ENCODE results near the gene TRIM34.
"Not testable (repeated sequence)": the region's sequence is repeated elsewhere in the genome, so short reads cannot be mapped to it uniquely, and the experiment has no call there.

The TRIM34 gene

DNA sequence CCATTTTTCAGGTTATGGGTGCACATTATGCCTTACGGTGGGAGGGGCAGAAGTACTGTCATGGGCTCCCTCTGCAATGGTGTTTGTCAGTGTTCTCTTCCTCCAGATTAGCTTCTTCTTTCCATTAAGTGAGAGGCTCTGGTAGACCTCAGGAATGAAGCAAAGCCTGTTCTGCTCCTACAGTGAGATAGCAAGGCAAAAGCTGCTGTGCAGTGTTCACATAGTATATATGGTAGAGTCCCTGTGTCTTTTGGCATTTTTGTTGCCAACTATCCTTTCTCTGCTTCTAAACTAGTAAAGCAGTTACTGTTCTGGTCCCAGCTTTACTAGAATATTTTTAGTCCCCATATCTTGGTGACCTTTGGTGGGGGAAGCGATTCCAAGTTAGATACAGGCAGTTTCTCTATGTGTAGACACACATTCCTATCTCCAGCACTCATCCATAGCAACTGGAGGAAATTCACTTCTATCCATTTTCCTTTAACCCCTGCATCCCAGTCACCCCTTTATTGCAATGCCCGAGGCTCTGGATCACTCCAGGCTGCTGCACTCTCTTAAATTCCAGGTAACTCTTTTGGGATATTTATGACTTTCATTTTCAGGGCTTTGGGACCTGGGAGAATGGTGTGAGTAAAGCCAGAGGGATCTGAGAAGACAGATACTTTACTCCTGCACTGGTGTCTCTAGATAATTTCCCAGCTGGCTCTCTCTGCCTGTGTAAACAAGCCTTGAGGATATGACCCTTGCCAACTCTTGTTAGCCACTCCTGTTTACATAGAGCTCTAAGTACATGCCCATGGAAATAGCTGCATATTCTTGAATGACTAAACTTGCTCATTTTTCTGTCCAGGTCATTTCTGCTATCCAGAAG is 3.9 kb upstream of the TRIM34 start:
- DNase-seq (ENCODE audit: low read depth in 2 of 3, low spot score in 1 of 3), result no peak

DNA sequence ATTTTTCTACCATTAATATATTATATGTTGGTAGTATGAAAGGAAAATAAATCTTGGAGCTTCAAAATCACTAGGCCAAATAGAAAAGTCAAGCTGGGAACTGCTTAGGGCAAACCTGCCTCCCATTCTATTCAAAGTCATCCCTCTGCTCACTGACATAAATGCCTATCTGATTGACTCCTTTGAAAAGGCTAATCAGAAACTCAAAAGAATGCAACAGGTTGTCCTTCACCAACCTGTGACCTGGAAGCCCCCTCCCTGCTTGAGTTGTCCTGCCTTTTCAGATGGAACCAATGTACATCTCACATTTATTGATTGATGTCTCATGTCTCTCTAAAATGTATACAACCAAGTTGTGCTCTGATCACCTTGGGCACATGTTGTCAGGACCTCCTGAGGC is 3.2 kb upstream of the TRIM34 start:
- no peak for DNase-seq (ENCODE audit: low read depth in 2 of 3, low spot score in 1 of 3)

DNA sequence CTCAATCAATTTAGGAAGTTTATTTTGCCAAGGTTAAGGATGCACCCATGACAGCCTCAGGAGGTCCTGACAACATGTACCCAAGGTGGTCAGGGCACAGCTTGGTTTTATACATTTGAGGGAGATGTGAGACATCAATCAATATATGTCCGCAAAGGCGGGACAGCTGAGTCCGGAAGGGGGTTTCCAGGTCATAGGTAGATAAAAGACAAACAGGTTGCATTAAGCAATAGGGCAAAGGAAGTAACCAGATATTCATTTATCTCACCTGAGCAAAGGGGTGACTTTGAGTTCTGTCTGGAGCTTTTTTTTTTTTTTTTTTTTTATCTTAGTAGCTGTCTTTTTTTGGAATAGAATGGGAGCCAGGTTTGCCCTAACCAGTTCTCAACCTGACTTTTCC is 2.0 kb upstream of the TRIM34 start:
- DNase-seq (ENCODE audit: low read depth in 2 of 3, low spot score in 1 of 3), result no peak

DNA sequence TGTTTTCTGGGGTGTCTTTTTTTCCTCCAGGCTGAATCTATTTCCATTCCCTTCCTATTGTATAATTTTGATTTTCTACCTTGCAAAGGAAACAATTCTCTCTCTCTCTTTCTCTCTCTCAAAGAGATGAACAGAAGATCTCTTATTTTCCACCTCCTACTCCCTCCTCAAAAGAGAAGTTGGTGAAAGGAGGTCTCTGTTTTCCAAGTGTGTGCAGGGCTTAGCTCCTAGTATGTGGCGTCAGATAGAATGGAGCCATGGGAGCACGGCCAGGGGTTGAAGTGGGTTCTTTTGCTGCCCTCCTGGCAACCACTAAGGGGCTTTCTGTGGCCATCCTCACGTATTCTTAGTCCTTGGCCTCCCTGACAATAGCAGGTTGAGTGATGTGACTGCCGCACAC is 480 bp downstream of the TRIM34 start:
- no peak for DNase-seq (ENCODE audit: low read depth in 2 of 3, low spot score in 1 of 3)

DNA sequence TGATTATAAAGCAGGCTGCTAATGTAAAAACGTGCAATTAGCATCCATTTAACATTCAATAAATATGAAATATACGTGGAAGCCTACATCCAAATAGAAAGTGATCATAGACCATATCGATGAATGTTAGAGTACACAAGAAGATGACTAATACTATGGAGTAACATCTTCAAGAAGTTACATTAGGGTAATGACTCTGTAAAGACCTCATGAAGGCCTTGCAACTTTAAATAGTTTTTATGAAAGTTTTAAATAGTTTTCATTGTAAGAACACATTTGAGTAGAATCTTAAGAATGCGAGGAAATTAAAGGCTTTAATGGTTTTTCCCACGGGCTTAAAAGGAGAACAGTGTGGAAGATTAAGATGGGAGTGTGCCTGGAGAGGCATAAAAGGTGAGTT is 1.4 kb downstream of the TRIM34 start:
- DNase-seq (ENCODE audit: low read depth in 2 of 3, low spot score in 1 of 3), result no peak

DNA sequence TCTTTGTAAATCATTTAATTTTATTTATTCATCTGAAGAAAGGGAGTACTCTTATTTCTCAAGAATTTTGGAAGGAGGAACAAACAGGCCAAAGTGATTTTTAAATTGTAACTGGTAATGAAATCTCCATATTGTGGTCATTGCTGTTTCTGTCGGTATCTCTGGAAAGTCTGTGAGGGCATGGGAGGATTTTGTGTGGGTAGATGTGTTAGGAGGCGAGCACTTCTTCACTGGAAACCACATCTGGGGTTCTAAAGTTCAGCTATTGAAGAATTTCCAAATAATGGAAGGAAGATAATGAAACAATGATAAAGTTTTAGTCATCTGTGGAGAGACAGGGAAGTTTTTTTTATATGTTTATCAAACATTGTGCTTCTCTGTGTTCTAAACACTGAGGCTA is 6.6 kb downstream of the TRIM34 start:
- no peak for DNase-seq (ENCODE audit: low read depth in 2 of 3, low spot score in 1 of 3)

DNA sequence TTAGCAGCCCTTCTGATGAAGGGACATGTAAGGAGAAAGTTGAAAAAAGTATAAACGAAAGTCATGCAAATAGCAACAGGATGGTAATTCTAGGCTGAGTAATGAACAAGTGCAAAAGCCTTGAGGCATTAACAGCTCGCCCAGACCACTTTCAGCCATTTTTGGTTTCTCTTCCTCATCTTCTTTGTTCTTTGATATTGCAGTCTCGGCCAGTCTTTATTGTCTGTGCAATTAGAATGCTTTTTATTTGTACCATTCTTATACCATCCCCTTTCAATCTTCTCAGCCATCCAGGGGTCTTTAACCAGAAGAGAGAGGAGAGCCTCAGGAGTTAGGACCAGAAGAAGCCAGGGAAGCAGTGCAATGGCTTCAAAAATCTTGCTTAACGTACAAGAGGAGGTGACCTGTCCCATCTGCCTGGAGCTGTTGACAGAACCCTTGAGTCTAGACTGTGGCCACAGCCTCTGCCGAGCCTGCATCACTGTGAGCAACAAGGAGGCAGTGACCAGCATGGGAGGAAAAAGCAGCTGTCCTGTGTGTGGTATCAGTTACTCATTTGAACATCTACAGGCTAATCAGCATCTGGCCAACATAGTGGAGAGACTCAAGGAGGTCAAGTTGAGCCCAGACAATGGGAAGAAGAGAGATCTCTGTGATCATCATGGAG is 7.3 kb downstream of the TRIM34 start:
- DNase-seq (ENCODE audit: low read depth in 2 of 3, low spot score in 1 of 3), result no peak

DNA sequence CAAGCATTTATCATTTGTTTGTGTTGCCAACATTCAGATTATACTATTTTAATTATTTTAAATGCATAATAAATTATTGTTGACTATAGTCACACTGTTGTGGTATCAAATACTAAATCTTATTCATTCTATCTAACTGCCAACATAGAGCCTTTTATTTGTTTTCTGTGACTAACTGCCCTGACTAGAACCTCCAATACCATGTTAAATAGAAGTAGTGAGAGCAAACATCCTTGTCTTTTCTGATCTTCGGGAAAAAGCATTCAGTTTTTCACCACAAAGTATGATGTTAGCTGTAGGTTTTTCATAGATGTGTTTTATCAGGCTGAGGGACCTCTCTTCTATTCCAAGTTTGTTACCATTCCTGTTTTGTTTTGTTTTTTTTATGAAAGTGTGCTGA is 15.2 kb downstream of the TRIM34 start:
- no peak for DNase-seq (ENCODE audit: low read depth in 2 of 3, low spot score in 1 of 3)

DNA sequence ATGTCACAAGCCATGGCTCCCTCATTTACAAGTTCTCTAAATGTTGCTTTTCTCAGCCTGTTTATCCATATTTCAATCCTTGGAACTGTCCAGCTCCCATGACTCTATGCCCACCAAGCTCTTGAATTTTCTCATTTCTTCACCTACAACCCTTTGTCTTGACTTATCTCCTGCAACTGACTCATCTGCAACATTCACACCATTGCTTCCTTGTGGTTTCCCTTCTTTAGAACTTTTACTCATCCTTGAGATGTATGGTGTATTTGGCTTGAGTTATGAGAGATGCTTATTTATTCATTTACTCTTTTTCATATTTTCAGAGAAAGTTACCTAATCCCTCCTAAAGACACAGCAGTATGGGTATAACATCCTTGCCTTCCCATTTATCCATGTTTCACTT is 18.8 kb downstream of the TRIM34 start:
- DNase-seq (ENCODE audit: low read depth in 2 of 3, low spot score in 1 of 3), result no peak

DNA sequence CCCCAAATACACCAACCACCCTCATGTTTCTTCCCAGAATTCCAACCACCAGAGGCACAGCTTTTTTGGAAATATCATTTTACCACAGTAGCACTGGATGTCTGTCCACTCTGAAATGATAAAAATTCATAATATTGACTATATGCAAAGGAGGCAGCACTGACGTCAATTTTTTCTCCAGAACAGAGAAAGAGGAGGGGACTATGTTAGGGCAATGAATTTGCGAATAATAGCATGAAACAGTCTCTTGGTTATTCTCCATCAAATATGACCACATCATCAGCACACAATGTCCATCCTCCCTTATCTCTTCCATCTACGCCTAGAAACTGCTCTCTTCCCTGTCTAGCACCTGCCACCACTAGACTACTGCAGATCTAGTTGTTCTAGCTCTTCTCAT is 21.3 kb downstream of the TRIM34 start:
- DNase-seq (ENCODE audit: low read depth in 2 of 3, low spot score in 1 of 3), result no peak

DNA sequence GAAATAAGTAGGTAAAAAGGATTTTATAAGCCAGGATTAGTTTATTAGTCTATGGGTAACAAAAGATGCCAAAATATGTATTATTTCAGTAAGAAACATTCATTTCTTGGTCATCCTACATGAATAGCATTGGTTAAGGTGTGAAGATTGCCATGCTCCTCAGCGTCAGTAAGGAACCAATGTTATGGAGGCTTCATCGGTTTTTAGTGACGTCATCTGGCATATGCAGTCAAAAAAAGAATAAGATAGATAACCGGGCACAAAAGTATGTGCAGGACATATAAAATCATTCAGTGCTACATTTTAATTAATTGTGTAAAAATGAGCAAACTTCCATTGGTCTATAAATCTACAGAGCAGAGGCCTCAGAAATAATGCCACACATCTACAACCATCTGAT is 30.7 kb downstream of the TRIM34 start:
- DNase-seq (ENCODE audit: low read depth in 2 of 3, low spot score in 1 of 3), result no peak

DNA sequence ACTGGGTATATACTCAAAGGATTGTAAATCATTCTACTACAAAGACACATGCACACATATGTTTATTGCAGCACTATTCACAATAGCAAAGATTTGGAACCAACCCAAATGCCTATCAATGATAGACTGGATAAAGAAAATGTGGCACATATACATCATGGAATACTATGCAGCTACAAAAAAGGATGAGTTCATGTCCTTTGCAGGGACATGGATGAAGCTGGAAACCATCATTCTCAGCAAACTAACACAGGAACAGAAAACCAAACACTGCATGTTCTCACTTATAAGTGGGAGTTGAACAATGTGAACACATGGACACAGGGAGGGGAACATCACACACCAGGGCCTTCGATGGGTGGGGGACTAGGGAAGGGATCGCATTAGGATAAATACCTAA is 32.2 kb downstream of the TRIM34 start:
- not testable (repeated sequence) for DNase-seq (ENCODE audit: low read depth in 2 of 3, low spot score in 1 of 3)

DNA sequence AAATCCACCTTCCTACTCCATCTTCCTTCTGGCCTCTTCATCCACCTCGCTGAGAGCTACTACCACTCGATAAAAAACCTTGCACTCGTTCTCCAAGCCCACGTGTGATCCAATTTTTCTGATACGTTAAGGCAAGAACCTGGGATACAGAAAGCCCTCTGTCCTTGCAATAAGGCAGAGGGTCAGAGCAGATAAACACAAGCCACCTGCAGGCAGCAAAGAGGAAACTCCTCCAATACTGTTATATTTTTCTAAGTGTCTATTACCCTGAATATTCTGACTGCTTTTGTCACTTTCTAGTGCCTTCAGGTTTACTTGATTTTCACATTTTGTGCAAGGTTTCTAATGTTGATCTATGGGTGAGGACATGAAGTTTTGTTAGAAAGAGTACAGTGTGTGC is 33.5 kb downstream of the TRIM34 start:
- DNase-seq (ENCODE audit: low read depth in 2 of 3, low spot score in 1 of 3), result no peak

DNA sequence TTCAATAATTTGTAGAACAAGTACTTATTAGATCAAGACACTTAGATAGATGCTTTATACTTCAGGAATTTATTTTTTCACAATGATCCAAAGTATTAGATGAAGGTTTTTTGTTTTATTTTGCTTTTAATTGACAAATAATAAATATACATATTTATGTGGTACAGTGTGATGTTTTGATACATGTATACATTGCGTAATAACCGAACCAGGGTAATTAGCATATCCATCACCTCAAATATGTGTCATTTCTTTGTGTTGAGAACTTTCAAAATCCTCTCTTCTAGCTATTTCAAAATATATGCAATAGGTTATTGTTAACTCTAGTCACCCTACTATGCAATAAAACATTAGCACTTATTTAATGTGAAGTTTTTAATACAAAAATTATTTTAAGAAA is 38.7 kb downstream of the TRIM34 start:
- DNase-seq (ENCODE audit: low read depth in 2 of 3, low spot score in 1 of 3), result no peak

DNA sequence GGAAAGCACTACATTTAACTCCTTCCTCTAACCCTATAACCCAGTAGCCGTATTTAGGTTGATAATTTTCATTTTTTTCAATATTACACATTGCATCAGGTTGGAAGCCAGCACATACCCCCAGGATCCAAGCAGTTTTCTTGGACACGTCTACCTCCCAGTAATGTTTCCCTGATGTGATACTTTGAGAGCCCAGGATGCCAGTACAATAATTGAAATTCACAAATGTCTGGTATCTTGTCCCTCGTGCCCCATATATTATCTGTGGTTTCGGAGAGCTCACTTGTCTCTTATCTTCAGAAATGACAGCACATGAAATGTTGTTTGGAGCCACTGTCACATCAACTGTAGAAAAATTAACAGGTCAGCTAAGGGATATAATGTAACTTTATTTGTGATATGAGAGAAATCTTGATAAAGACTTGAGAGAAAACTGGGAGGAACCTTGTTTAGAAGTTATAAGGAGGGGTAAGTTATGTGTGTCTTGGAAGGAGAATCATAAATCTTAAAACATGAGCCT is 40.3 kb downstream of the TRIM34 start:
- no peak for DNase-seq (ENCODE audit: low read depth in 2 of 3, low spot score in 1 of 3)

DNA sequence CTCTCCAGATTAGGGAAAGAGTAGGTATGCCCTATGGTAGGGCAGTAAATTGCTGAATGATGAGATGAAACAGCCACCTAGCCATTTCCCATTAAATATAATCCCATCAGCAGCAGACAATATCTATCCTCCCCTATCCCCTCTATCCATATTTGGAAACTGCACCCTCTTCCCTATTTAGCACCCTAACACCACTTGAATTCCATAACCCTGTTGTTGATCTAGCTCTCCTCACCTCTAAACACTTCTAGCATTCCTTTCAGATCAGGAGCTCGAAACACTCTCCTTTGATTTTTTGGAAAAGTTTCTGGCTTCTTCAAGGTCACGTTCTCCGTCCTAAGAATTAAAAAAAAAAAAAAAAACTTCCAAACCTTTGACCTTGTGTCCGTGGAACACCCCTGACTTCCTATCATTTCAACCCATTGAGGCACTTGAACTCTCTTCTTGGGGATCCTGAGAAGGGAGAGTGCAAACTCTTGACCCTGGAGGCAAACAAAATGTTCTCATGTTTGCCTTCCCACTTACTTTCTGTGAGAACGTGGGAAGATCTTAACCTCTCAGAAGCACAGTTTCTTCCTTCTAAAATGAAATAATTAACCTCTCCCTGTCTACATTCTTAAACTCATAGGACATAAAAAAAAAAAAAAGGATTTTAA is 41.1 kb downstream of the TRIM34 start:
- no peak for DNase-seq (ENCODE audit: low read depth in 2 of 3, low spot score in 1 of 3)

DNA sequence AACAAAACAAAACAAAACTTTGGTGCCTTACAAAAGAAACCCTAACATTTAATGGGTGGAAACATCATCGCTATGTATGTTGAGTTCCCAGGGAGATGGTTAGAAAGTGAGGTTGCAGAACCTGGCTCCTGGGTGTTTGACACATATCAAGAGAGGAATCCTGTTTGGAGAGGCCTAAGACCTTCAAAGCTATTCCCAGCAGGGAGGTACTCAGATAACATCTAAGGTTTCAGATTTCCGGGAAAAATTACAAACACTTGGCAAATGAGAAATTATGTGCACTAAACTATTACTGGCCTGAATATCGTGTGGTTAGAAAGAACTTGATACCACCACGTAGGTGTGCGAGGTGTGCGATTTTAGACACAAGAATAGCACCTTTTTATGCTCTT is 41.6 kb downstream of the TRIM34 start:
- DNase-seq (ENCODE audit: low read depth in 2 of 3, low spot score in 1 of 3), result no peak

DNA sequence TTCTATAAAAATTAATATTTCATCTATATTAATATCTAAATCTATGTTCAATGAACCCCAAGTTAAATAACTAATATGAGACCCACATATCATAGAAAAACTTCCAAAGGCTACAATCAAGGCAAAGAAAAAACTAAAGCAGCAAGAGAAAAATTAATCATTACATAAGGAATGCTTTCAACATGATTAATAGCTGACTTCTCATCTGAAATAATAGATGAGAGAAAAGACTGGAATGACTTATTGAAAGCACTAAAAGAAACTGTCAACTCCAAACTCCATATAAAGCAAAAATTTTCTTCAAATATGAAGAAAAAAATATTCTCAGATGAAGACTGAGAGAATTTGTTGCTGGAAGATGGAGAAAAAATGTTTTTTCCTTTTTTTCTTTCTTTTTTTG is 47.0 kb downstream of the TRIM34 start:
- no peak for DNase-seq (ENCODE audit: low read depth in 2 of 3, low spot score in 1 of 3)

DNA sequence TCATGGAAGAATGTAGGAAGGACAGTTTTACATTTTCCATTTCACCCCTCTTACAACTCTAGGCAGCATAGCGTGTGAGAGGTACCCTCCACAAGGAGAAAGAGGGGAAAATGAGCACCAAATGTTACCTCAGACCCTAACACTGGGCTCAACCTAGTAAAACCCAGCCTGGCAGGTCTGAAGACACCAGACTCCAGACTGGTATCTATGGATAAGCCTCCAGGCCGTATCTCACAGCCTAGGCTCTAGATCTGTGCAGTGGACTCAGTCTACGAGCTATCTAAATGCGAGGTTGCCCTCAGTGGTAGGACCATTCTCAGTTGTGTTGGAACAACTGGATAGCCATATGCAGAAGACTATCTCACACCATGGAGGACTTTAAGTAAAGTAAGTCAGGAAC is 49.6 kb downstream of the TRIM34 start:
- DNase-seq (ENCODE audit: low read depth in 2 of 3, low spot score in 1 of 3), result no peak

DNA sequence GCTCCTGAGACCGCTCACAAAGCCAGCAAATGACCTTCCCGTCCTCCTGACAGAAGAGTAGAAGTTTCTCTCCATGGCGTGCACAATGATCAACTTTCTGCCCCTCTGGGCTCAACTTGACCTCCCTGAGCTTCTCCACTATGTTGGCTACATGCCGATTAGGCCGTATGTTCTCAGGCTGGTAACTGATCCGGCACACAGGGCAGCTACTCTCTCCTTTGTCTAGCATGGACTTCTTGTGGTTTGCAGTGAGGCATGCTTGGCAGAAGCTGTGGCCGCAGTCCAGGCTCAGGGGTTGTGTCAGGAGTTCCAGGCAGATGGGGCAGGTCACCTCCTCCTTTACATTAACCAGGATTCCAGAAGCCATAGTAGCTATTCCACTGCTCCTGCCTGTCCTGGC is 55.0 kb downstream of the TRIM34 start:
- DNase-seq (ENCODE audit: low read depth in 2 of 3, low spot score in 1 of 3), result no peak

DNA sequence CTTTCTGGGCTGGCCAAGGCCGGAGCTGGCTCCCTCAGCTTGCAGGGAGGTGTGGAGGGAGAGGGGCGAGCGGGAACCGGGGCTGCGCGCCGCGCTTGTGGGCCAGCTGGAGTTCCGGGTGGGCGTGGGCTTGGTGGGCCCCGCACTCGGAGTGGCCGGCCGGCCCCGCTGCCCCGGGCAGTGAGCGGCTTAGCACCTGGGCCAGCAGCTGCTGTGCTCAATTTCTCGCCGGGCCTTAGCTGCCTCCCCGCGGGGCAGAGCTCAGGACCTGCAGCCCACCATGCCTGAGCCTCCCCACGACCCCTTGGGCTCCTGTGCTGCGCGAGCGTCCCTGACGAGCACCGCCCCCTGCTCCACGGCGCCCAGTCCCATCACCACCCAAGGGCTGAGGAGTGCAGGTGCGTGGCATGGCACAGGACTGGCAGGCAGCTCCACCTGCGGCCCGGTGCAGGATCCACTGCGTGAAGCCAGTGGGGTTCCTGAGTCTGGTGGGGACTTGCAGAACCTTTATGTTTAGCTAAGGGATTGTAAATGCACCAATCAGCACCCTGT is 58.2 kb downstream of the TRIM34 start:
- not testable (repeated sequence) for DNase-seq (ENCODE audit: low read depth in 2 of 3, low spot score in 1 of 3)

DNA sequence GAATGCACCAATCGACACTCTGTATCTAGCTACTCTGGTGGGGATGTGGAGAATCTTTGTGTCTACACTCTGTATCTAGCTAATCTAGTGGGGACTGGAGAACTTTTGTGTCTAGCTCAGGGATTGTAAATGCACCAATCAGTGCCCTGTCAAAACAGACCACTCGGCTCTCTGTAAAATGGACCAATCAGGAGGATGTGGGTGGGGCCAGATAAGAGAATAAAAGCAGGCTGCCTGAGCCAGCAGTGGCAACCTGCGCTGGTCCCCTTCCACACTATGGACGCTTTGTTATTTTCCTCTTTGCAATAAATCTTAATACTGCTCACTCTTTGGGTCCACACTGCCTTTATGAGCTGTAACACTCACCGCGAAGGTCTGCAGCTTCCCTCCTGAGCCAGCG is 58.8 kb downstream of the TRIM34 start:
- peak in 2 of 3 donors; percentile 13 to 33 for DNase-seq (ENCODE audit: low read depth in 2 of 3, low spot score in 1 of 3)

Data from stimulated activated CD4-positive, alpha-beta T cell treated with anti-CD3 and anti-CD28 coated beads, Interleukin-12 subunit alpha, Interleukin-12 subunit beta, amount 100 ng/mL, for 48 hours (primary cell).